ENCODE results near the gene RCC1. TPM values are rescaled to one million over a fixed set of nuclear protein-coding genes. Genes with fewer than 3 reads are reported as not detected.

Gene RCC1
- total RNA-seq, 1 experiment from 2014 or later, result 103 TPM

DNA sequence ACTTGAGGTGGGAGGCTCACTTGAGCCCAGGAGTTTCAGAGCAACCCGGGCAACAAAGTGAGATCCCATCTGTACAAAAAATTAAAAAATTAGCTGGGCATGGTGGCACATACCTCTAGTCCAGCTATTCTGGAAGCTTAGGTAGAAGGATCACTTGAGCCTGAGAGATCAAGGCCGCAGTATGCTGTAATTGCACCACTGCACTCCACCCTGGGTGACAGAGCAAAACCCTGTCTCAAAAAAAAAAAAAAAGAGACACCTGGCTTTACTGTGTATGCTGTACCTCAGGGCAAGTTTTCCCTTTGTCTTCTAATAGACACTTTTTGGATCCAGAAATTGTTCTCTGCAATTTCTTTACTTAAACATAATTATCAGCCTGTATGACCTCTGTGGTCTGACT, 23.1 kb upstream of the RCC1 start:
- CTCF ChIA-PET, result no interaction called here
- DNase-seq (ENCODE audit: low spot score) (no peak), ATAC-seq (no peak)
- POLR2A ChIA-PET, result no interaction called here
- Mint-ChIP-seq H3K4me1 (no peaks in the 10 kb centered on the region), H3K36me3 (peaks cover 43% of the 10 kb centered on the region), H3K4me3 (no peak overlapping the region), H3K27ac (no peak overlapping the region), H3K9me3 (no peaks in the 10 kb centered on the region), H3K27me3 (ENCODE audit: low read depth) (no peaks in the 10 kb centered on the region)
- no peak for TF ChIP-seq NR2C2 (CRISPR knock-in tag; IDR thresholded peaks at IDR 0.05)
- no peak for TF ChIP-seq HMGA2 (CRISPR knock-in tag; IDR thresholded peaks at IDR 0.05)
- TF ChIP-seq EMX1 (CRISPR knock-in tag; IDR thresholded peaks at IDR 0.05), result no peak
- TF ChIP-seq, protein P1, sequence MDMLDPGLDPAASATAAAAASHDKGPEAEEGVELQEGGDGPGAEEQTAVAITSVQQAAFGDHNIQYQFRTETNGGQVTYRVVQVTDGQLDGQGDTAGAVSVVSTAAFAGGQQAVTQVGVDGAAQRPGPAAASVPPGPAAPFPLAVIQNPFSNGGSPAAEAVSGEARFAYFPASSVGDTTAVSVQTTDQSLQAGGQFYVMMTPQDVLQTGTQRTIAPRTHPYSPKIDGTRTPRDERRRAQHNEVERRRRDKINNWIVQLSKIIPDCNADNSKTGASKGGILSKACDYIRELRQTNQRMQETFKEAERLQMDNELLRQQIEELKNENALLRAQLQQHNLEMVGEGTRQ (CRISPR knock-in tag; IDR thresholded peaks at IDR 0.05), result no peak
- no peak for TF ChIP-seq TCF7 (CRISPR knock-in tag; IDR thresholded peaks at IDR 0.05; ENCODE audit: low read depth)
- TF ChIP-seq, protein P2, sequence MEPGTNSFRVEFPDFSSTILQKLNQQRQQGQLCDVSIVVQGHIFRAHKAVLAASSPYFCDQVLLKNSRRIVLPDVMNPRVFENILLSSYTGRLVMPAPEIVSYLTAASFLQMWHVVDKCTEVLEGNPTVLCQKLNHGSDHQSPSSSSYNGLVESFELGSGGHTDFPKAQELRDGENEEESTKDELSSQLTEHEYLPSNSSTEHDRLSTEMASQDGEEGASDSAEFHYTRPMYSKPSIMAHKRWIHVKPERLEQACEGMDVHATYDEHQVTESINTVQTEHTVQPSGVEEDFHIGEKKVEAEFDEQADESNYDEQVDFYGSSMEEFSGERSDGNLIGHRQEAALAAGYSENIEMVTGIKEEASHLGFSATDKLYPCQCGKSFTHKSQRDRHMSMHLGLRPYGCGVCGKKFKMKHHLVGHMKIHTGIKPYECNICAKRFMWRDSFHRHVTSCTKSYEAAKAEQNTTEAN (CRISPR knock-in tag; IDR thresholded peaks at IDR 0.05), result no peak
- TF ChIP-seq TP53 (CRISPR knock-in tag; IDR thresholded peaks at IDR 0.05), result no peak
- no peak for TF ChIP-seq JAZF1 (CRISPR knock-in tag; IDR thresholded peaks at IDR 0.05)
- TF ChIP-seq, protein P3, sequence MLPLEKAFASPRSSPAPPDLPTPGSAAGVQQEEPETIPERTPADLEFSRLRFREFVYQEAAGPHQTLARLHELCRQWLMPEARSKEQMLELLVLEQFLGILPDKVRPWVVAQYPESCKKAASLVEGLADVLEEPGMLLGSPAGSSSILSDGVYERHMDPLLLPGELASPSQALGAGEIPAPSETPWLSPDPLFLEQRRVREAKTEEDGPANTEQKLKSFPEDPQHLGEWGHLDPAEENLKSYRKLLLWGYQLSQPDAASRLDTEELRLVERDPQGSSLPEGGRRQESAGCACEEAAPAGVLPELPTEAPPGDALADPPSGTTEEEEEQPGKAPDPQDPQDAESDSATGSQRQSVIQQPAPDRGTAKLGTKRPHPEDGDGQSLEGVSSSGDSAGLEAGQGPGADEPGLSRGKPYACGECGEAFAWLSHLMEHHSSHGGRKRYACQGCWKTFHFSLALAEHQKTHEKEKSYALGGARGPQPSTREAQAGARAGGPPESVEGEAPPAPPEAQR (CRISPR knock-in tag; IDR thresholded peaks at IDR 0.05), result no peak

DNA sequence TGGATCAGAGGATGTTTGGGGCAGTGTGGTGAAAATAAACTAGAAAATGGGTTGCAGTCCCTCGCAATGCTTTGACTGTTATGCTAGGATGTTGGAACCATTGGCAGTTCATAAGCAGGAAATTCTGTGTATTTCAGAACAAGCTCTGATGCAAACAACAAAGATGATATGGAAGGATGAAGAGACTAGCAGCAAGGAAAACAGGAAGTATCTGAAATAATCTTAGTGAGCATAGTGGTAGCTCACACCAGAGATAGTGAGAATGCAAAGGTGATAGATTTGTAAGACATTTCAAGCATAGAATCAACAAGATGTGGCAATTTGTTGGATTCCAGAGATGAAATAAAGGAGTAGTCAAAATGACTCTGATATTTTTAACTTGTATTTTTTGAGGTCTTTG, 11.1 kb upstream of the RCC1 start:
- ChIA-PET CTCF (no interaction called here), POLR2A (interaction anchor here (0.6 kb wide), 1 partner anchor 248 kb away, joined by 3 read pairs; no protein-coding TSS in a partner anchor)
- peaks cover 53% of the 10 kb centered on the region for H3K36me3 Mint-ChIP-seq
- TF ChIP-seq, protein P4, sequence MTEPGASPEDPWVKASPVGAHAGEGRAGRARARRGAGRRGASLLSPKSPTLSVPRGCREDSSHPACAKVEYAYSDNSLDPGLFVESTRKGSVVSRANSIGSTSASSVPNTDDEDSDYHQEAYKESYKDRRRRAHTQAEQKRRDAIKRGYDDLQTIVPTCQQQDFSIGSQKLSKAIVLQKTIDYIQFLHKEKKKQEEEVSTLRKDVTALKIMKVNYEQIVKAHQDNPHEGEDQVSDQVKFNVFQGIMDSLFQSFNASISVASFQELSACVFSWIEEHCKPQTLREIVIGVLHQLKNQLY (CRISPR knock-in tag; IDR thresholded peaks at IDR 0.05), result no peak
- TF ChIP-seq ZNF671 (CRISPR knock-in tag; IDR thresholded peaks at IDR 0.05) (no peak), ELF4 (CRISPR knock-in tag; IDR thresholded peaks at IDR 0.05; ENCODE audit: low read depth) (no peak), TEAD1 (CRISPR knock-in tag; IDR thresholded peaks at IDR 0.05) (no peak)
- TF ChIP-seq, protein P5, sequence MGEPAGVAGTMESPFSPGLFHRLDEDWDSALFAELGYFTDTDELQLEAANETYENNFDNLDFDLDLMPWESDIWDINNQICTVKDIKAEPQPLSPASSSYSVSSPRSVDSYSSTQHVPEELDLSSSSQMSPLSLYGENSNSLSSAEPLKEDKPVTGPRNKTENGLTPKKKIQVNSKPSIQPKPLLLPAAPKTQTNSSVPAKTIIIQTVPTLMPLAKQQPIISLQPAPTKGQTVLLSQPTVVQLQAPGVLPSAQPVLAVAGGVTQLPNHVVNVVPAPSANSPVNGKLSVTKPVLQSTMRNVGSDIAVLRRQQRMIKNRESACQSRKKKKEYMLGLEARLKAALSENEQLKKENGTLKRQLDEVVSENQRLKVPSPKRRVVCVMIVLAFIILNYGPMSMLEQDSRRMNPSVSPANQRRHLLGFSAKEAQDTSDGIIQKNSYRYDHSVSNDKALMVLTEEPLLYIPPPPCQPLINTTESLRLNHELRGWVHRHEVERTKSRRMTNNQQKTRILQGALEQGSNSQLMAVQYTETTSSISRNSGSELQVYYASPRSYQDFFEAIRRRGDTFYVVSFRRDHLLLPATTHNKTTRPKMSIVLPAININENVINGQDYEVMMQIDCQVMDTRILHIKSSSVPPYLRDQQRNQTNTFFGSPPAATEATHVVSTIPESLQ (CRISPR knock-in tag; IDR thresholded peaks at IDR 0.05), result no peak
- no peak overlapping the region for H3K27ac Mint-ChIP-seq
- no peaks in the 10 kb centered on the region for H3K27me3 Mint-ChIP-seq (ENCODE audit: low read depth)
- no peaks in the 10 kb centered on the region for H3K4me1 Mint-ChIP-seq
- ATAC-seq, result no peak
- no peak overlapping the region for H3K4me3 Mint-ChIP-seq
- H3K9me3 Mint-ChIP-seq, result no peaks in the 10 kb centered on the region
- no peak for DNase-seq (ENCODE audit: low spot score)

DNA sequence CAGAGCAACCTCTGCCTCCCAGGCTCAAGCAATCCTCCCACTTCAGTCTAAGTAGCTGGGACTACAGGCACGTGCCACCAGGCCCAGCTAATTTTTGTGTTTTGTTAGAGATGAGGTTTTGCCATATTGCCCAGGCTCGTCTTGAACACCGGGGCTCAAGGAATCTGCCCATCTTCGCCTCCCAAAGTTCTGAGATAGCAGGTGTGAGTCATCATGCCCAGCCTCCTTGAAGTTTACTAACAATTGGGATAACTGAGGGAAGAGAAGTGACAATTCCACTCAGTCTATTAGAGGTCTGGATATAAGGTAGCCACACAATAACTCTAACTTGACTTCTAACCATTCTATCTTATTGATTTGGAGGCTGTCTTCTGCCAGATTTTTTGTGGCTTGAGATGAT, 6.3 kb upstream of the RCC1 start:
- H3K4me3 Mint-ChIP-seq, result no peak overlapping the region
- no peaks in the 10 kb centered on the region for H3K4me1 Mint-ChIP-seq
- no peaks in the 10 kb centered on the region for H3K27me3 Mint-ChIP-seq (ENCODE audit: low read depth)
- peaks cover 28% of the 10 kb centered on the region for H3K36me3 Mint-ChIP-seq
- DNase-seq (ENCODE audit: low spot score), result no peak
- ATAC-seq, result no peak
- CTCF ChIA-PET, result interaction anchor here (0.7 kb wide), 2 partner anchors 199 to 236 kb away, joined by 3 to 4 read pairs; no protein-coding TSS in a partner anchor
- peak overlapping the region; percentile 34; the same call in 1 of the 2 replicates for H3K27ac Mint-ChIP-seq
- POLR2A ChIA-PET, result no interaction called here
- no peaks in the 10 kb centered on the region for H3K9me3 Mint-ChIP-seq
- no peak for TF ChIP-seq ZNF317 (CRISPR knock-in tag; IDR thresholded peaks at IDR 0.05; ENCODE audit: borderline replicate concordance, low read depth)
- no peak for TF ChIP-seq NR3C1 (CRISPR knock-in tag; conservative IDR thresholded peaks at IDR 0.05; ENCODE audit: low read depth)
- TF ChIP-seq, protein P2 (CRISPR knock-in tag; IDR thresholded peaks at IDR 0.05), result no peak
- TF ChIP-seq, protein P6, sequence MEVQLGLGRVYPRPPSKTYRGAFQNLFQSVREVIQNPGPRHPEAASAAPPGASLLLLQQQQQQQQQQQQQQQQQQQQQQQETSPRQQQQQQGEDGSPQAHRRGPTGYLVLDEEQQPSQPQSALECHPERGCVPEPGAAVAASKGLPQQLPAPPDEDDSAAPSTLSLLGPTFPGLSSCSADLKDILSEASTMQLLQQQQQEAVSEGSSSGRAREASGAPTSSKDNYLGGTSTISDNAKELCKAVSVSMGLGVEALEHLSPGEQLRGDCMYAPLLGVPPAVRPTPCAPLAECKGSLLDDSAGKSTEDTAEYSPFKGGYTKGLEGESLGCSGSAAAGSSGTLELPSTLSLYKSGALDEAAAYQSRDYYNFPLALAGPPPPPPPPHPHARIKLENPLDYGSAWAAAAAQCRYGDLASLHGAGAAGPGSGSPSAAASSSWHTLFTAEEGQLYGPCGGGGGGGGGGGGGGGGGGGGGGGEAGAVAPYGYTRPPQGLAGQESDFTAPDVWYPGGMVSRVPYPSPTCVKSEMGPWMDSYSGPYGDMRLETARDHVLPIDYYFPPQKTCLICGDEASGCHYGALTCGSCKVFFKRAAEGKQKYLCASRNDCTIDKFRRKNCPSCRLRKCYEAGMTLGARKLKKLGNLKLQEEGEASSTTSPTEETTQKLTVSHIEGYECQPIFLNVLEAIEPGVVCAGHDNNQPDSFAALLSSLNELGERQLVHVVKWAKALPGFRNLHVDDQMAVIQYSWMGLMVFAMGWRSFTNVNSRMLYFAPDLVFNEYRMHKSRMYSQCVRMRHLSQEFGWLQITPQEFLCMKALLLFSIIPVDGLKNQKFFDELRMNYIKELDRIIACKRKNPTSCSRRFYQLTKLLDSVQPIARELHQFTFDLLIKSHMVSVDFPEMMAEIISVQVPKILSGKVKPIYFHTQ (CRISPR knock-in tag; IDR thresholded peaks at IDR 0.05), result no peak
- TF ChIP-seq CBFB (CRISPR knock-in tag; IDR thresholded peaks at IDR 0.05; ENCODE audit: low read depth), result no peak
- TF ChIP-seq ATF1 (CRISPR knock-in tag; IDR thresholded peaks at IDR 0.05), result no peak
- TF ChIP-seq GTF2I (CRISPR knock-in tag; conservative IDR thresholded peaks at IDR 0.05), result no peak
- no peak for TF ChIP-seq OVOL2 (CRISPR knock-in tag; IDR thresholded peaks at IDR 0.05; ENCODE audit: borderline replicate concordance)
- TF ChIP-seq ZNF232 (CRISPR knock-in tag; IDR thresholded peaks at IDR 0.05), result no peak
- TF ChIP-seq ZNF121 (CRISPR knock-in tag; IDR thresholded peaks at IDR 0.05), result no peak
